Neural cell (in vitro differentiated cells): Measurements from ENCODE around the gene PDK2.

Experiments
- EP300 ChIP-seq: fragments of 450-650 bp; conservative IDR thresholded peaks from 2 replicates; pipeline ENCODE4 v1.6.1; 2014; ENCODE audit warnings: antibody characterized with exemption, mild to moderate bottlenecking, moderate library complexity; ENCODE audit not compliant: poor library complexity, severe bottlenecking
- EZH2 ChIP-seq: fragments of 200-600, 300-800 bp; shearing (Covaris generic), sonication (generic); IDR thresholded peaks from 2 replicates; pipeline ENCODE4 v1.6.1; 2014; ENCODE audit warnings: antibody characterized with exemption, low read length, borderline replicate concordance, mild to moderate bottlenecking; ENCODE audit not compliant: insufficient read depth, poor library complexity, severe bottlenecking
- MXI1 ChIP-seq: fragments of 450-650 bp; conservative IDR thresholded peaks from 2 replicates; pipeline ENCODE4 v1.6.1; 2014; ENCODE audit warnings: antibody characterized with exemption, mild to moderate bottlenecking; ENCODE audit not compliant: poor library complexity, severe bottlenecking
- POLR2AphosphoS5 ChIP-seq: IDR thresholded peaks from 2 replicates; pipeline ENCODE4 v1.6.1; 2012
- RAD21 ChIP-seq: fragments of 450-650 bp; conservative IDR thresholded peaks from 2 replicates; pipeline ENCODE4 v1.6.1; 2014; ENCODE audit warnings: antibody characterized with exemption, mild to moderate bottlenecking, moderate library complexity
- TAF1 ChIP-seq: IDR thresholded peaks from 2 replicates; pipeline ENCODE4 v1.6.1; 2012; ENCODE audit warnings: low read depth
- TF ChIP-seq, protein P1 (sequence below): fragments of 450-650 bp; IDR thresholded peaks from 2 replicates; pipeline ENCODE4 v1.5.1; 2014; ENCODE audit warnings: antibody characterized with exemption, mild to moderate bottlenecking, moderate library complexity; ENCODE audit not compliant: poor library complexity, severe bottlenecking
- TF ChIP-seq, protein P2 (sequence below): IDR thresholded peaks from 2 replicates; pipeline ENCODE4 v1.6.1; 2012; ENCODE audit warnings: borderline replicate concordance

DNA sequence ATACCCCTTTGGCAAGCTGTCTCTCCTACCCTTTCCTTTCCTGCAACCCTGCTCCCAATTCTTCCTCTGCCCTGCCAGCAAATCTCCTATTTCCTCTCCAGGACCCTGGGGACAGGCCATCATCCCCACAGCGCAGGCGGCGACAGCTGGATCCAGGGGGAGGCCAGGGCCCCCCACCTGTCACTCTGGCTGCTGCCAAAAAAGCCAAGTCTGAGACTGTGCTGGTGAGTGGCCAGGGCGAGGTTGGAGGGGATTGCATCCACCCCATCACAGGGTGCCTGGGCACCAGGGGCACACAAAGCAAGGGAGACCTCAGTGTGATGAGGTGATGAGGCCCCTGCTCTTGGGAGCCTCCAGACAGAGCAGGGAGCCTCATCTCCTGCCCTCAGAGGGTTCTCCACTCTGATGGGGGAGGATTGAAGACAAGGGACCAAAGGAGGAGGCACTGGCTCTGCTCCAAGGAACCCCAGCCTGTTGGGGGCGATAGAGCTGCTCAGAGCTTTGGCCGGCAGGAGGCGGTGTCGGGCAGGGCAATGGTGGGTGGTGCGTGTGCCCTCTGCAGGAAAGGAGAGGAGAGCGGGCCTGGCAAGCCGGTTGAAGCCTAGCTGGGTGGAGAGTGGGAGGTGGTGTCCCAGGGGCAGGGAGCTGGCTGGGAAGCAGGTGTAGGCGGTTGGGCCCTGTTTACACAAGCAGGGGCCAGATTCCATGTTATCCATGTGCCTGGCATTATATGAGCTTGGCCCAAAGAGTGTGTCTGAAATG lies 15.6 kb upstream of the PDK2 start:
- TF ChIP-seq, protein P1, sequence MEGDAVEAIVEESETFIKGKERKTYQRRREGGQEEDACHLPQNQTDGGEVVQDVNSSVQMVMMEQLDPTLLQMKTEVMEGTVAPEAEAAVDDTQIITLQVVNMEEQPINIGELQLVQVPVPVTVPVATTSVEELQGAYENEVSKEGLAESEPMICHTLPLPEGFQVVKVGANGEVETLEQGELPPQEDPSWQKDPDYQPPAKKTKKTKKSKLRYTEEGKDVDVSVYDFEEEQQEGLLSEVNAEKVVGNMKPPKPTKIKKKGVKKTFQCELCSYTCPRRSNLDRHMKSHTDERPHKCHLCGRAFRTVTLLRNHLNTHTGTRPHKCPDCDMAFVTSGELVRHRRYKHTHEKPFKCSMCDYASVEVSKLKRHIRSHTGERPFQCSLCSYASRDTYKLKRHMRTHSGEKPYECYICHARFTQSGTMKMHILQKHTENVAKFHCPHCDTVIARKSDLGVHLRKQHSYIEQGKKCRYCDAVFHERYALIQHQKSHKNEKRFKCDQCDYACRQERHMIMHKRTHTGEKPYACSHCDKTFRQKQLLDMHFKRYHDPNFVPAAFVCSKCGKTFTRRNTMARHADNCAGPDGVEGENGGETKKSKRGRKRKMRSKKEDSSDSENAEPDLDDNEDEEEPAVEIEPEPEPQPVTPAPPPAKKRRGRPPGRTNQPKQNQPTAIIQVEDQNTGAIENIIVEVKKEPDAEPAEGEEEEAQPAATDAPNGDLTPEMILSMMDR: no peak
- TF ChIP-seq EZH2: no peak
- no peak for TF ChIP-seq TAF1
- TF ChIP-seq MXI1: no peak
- TF ChIP-seq EP300: no peak
- TF ChIP-seq POLR2AphosphoS5: no peak
- TF ChIP-seq RAD21: no peak
- TF ChIP-seq, protein P2, sequence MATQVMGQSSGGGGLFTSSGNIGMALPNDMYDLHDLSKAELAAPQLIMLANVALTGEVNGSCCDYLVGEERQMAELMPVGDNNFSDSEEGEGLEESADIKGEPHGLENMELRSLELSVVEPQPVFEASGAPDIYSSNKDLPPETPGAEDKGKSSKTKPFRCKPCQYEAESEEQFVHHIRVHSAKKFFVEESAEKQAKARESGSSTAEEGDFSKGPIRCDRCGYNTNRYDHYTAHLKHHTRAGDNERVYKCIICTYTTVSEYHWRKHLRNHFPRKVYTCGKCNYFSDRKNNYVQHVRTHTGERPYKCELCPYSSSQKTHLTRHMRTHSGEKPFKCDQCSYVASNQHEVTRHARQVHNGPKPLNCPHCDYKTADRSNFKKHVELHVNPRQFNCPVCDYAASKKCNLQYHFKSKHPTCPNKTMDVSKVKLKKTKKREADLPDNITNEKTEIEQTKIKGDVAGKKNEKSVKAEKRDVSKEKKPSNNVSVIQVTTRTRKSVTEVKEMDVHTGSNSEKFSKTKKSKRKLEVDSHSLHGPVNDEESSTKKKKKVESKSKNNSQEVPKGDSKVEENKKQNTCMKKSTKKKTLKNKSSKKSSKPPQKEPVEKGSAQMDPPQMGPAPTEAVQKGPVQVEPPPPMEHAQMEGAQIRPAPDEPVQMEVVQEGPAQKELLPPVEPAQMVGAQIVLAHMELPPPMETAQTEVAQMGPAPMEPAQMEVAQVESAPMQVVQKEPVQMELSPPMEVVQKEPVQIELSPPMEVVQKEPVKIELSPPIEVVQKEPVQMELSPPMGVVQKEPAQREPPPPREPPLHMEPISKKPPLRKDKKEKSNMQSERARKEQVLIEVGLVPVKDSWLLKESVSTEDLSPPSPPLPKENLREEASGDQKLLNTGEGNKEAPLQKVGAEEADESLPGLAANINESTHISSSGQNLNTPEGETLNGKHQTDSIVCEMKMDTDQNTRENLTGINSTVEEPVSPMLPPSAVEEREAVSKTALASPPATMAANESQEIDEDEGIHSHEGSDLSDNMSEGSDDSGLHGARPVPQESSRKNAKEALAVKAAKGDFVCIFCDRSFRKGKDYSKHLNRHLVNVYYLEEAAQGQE: no peak
